ENCODE results near the gene NEFH. TPM values are rescaled to one million over a fixed set of nuclear protein-coding genes. Genes with fewer than 3 reads are reported as not detected.

Gene NEFH, protein sequence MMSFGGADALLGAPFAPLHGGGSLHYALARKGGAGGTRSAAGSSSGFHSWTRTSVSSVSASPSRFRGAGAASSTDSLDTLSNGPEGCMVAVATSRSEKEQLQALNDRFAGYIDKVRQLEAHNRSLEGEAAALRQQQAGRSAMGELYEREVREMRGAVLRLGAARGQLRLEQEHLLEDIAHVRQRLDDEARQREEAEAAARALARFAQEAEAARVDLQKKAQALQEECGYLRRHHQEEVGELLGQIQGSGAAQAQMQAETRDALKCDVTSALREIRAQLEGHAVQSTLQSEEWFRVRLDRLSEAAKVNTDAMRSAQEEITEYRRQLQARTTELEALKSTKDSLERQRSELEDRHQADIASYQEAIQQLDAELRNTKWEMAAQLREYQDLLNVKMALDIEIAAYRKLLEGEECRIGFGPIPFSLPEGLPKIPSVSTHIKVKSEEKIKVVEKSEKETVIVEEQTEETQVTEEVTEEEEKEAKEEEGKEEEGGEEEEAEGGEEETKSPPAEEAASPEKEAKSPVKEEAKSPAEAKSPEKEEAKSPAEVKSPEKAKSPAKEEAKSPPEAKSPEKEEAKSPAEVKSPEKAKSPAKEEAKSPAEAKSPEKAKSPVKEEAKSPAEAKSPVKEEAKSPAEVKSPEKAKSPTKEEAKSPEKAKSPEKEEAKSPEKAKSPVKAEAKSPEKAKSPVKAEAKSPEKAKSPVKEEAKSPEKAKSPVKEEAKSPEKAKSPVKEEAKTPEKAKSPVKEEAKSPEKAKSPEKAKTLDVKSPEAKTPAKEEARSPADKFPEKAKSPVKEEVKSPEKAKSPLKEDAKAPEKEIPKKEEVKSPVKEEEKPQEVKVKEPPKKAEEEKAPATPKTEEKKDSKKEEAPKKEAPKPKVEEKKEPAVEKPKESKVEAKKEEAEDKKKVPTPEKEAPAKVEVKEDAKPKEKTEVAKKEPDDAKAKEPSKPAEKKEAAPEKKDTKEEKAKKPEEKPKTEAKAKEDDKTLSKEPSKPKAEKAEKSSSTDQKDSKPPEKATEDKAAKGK
- 0.86 and 0.98 TPM in 2 replicates for total RNA-seq

DNA sequence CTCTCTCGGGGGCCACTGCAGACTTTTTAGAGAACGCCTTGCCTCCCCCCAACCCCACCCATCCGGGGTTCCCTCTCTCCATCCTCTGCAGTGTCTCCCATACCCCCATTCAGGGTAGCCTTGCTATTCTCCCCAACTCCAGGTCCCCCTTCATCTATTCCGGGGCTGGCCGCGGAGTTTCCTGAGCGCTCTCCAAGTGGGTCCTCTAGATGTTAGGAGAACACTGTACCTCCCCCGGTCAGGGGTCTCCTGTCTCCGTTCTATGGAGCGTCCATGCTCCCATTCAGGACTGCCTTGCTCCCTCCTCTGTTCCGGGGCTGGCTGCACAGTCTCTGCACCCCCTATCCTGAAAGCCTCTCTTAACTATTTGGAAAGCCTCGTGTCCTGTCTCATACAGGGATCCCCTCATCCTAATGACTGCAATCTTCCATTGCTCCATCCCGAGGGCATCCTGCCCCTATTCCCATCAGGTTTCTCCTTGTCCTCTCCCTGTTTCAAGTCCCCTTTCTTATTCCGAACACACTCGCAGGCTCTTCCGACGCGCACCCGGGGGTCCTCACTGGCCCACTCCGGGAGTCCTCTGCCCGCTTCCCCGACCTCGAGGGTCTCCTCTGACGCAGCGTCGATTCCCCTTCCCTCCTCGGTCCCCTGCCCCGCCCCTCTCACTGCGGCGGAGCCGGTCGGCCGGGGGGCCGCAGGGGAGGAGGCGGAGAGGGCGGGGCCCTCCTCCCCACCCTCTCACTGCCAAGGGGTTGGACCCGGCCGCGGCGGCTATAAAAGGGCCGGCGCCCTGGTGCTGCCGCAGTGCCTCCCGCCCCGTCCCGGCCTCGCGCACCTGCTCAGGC lies at the start of gene NEFH:
NEFH (plus strand) TSS at position 802 of the 845 bp plus-strand sequence. CDS start 45 bp downstream, outside the sequence.

DNA sequence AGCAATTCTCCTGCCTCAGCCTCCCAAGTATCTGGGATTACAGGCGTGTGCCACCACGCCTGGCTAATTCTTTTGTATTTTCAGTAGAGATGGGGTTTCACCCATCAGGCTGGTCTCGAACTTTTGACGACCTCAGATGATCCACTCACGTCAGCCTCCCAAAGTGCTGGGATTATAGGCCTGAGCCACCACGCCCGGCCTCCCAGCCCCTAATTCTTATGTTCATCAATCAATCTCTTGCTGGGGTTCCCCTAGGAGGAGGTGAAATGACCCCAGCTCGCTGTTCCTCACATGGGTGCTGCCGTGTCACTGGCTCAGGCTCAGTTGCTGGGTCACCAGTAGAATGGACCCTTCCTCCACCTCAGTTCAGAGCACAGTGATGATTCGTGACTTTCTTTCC lies 41.7 kb upstream of the NEFH start, which contains the start of gene RFPL1:
RFPL1 (plus strand) TSS at position 301 of the 400 bp plus-strand sequence.

Other genes starting within 250 kb of the NEFH start
- gene RHBDD3, start 212.2 kb upstream of the NEFH start, total RNA-seq: 29.4 and 31.4 TPM in 2 replicates
- 226 and 264 TPM in 2 replicates for gene EWSR1, start 211.9 kb upstream of the NEFH start, total RNA-seq
- 27.2 and 38.2 TPM in 2 replicates for gene GAS2L1, start 173.6 kb upstream of the NEFH start, total RNA-seq
- 0.96 and 1.3 TPM in 2 replicates for gene RASL10A, start 164.5 kb upstream of the NEFH start, total RNA-seq
- gene AP1B1, start 91.6 kb upstream of the NEFH start, total RNA-seq: 139 and 142 TPM in 2 replicates
- not detected in 2 replicates for gene RFPL1, start 41.6 kb upstream of the NEFH start, total RNA-seq
- 59.9 and 65.0 TPM in 2 replicates for gene THOC5, start 73.5 kb downstream of the NEFH start, total RNA-seq
- gene NIPSNAP1, start 100.9 kb downstream of the NEFH start, total RNA-seq: 32.0 and 72.8 TPM in 2 replicates
- gene NF2, start 123.4 kb downstream of the NEFH start, total RNA-seq: 164 and 209 TPM in 2 replicates
- not detected in 2 replicates for gene CABP7, start 239.8 kb downstream of the NEFH start, total RNA-seq

Data from vein endothelial cell (primary cell).